GM23338 (cell line): ENCODE data around the gene KRT85.

Source experiments
- CREB1 ChIP-seq: fragments of 250-450 bp; sonication (Bioruptor Pico); IDR thresholded peaks from 2 replicates; pipeline ENCODE4 v1.5.0; 2020; ENCODE audit warnings: low read depth, mild to moderate bottlenecking, moderate library complexity
- CTCF ChIP-seq, 2 experiments: fragments of 200-600 bp in 1 of 2; sonication (generic) in 1 of 2; conservative IDR thresholded peaks; 2 replicates each; pipeline versions ENCODE4 v1.5.1 to v1.6.1; 2016 to 2017; ENCODE audit warnings: antibody characterized with exemption in 2 of 2, low read depth in 2 of 2, mild to moderate bottlenecking in 2 of 2, moderate library complexity in 1 of 2
- ETS1 ChIP-seq: IDR thresholded peaks from 2 replicates; pipeline ENCODE4 v1.6.1; 2016; ENCODE audit warnings: antibody characterized with exemption
- EZH2 ChIP-seq: fragments of 200-600 bp; sonication (generic); IDR thresholded peaks from one replicate; pipeline ENCODE4 v1.8.0; 2017; ENCODE audit warnings: antibody characterized with exemption, mild to moderate bottlenecking, low read depth; ENCODE audit not compliant: unreplicated experiment
- EZH2phosphoT487 ChIP-seq: fragments of 200-600 bp; sonication (generic); IDR thresholded peaks from one replicate; pipeline ENCODE4 v1.8.1; 2018; ENCODE audit warnings: antibody characterized with exemption; ENCODE audit not compliant: unreplicated experiment
- JUNB ChIP-seq: IDR thresholded peaks from one replicate; pipeline ENCODE4 v1.6.1; 2016; ENCODE audit warnings: antibody characterized with exemption; ENCODE audit not compliant: unreplicated experiment
- NANOG ChIP-seq: IDR thresholded peaks from 2 replicates; pipeline ENCODE4 v1.6.1; 2016; ENCODE audit warnings: antibody characterized with exemption, borderline replicate concordance
- POLR2AphosphoS5 ChIP-seq: IDR thresholded peaks from 2 replicates; pipeline ENCODE4 v1.6.1; 2016; ENCODE audit warnings: antibody characterized with exemption, low read depth
- REST ChIP-seq: IDR thresholded peaks from one replicate; pipeline ENCODE4 v1.6.1; 2018; ENCODE audit warnings: antibody characterized with exemption; ENCODE audit not compliant: unreplicated experiment
- STAT1 ChIP-seq: IDR thresholded peaks from one replicate; pipeline ENCODE4 v1.6.1; 2016; ENCODE audit warnings: antibody characterized with exemption; ENCODE audit not compliant: unreplicated experiment
- ZNF114 ChIP-seq: fragments of 250-450 bp; sonication (Bioruptor Pico); IDR thresholded peaks from 2 replicates; pipeline ENCODE4 v1.5.0; 2020; ENCODE audit warnings: mild to moderate bottlenecking, moderate library complexity
- ZNF331 ChIP-seq: fragments of 250-450 bp; sonication (Bioruptor Pico); IDR thresholded peaks from 2 replicates; pipeline ENCODE4 v1.5.0; 2020; ENCODE audit warnings: low read depth, mild to moderate bottlenecking, moderate library complexity
- ZNF462 ChIP-seq: fragments of 250-450 bp; sonication (Bioruptor Pico); IDR thresholded peaks from 2 replicates; pipeline ENCODE4 v1.5.0; 2020; ENCODE audit warnings: mild to moderate bottlenecking, moderate library complexity

- TF ChIP-seq EZH2 (no peak), CTCF (conservative IDR thresholded peaks at IDR 0.05; ENCODE audit: low read depth in 2 of 2) (no peak), POLR2AphosphoS5 (no peak), ZNF462 (CRISPR knock-in tag) (no peak), JUNB (no peak), EZH2phosphoT487 (no peak), STAT1 (no peak), REST (no peak), CREB1 (CRISPR knock-in tag) (no peak), ETS1 (no peak), ZNF331 (no peak), NANOG (no peak), ZNF114 (CRISPR knock-in tag) (no peak)
Measured at GRCh38 chr12:52338241-52338960, 28.9 kb downstream of the KRT85 start.
